Mesothelial cell of epicardium (in vitro differentiated cells): Measurements from ENCODE around the gene ADORA2A. TPM values are rescaled to one million over a fixed set of nuclear protein-coding genes. Genes with fewer than 3 reads are reported as not detected.

Source experiments
- DNase-seq, 2 experiments: peaks; one replicate each; pipeline ENCODE4 v3.0.0; 2021; ENCODE audit warnings: low spot score in 2 of 2; ENCODE audit not compliant: unreplicated experiment in 2 of 2
- H3K27ac Mint-ChIP-seq: 2 replicates; pipeline ENCODE4 v1.8.0; 2021; ENCODE audit warnings: mixed read lengths
- H3K27me3 Mint-ChIP-seq: 2 replicates; pipeline ENCODE4 v1.8.0; 2021; ENCODE audit warnings: low read depth, mixed read lengths
- H3K36me3 Mint-ChIP-seq: 2 replicates; pipeline ENCODE4 v1.8.0; 2021; ENCODE audit warnings: mixed read lengths
- H3K4me1 Mint-ChIP-seq: 2 replicates; pipeline ENCODE4 v1.8.0; 2021; ENCODE audit warnings: mixed read lengths
- H3K4me3 Mint-ChIP-seq: 2 replicates; pipeline ENCODE4 v1.8.0; 2021; ENCODE audit warnings: mild to moderate bottlenecking, moderate library complexity, mixed read lengths
- H3K9me3 Mint-ChIP-seq: 2 replicates; pipeline ENCODE4 v1.8.0; 2021; ENCODE audit warnings: mixed read lengths
- CTCF ChIP-seq: fragments of 200-600 bp; sonication (generic); IDR thresholded peaks from one replicate; pipeline ENCODE4 v1.5.0; 2021; ENCODE audit warnings: antibody characterized with exemption; ENCODE audit not compliant: unreplicated experiment
- total RNA-seq: library from RNA; stranded (reverse); gene quantifications from 3 replicates; pipeline ENCODE4 v1.2.1, GENCODE V29; 2021

The ADORA2A gene
- total RNA-seq, 1 donor from 2014 or later = 10.8 TPM

GRCh38 chr22:24404561-24405275 lies 22.7 kb upstream of the ADORA2A start:
- H3K36me3 Mint-ChIP-seq = peaks cover 11% of the 10 kb centered on the region
- no peaks in the 10 kb centered on the region for H3K9me3 Mint-ChIP-seq
- H3K4me3 Mint-ChIP-seq = no peak overlapping the region
- H3K4me1 Mint-ChIP-seq = peaks cover 79% of the 10 kb centered on the region
- H3K27me3 Mint-ChIP-seq = no peaks in the 10 kb centered on the region
- no peak for DNase-seq
- H3K27ac Mint-ChIP-seq = peak overlapping the region; percentile 89
- TF ChIP-seq CTCF = no peak

GRCh38 chr22:24405631-24406321 lies 21.6 kb upstream of the ADORA2A start:
- H3K9me3 Mint-ChIP-seq = no peaks in the 10 kb centered on the region
- peaks cover 70% of the 10 kb centered on the region for H3K4me1 Mint-ChIP-seq
- no peaks in the 10 kb centered on the region for H3K27me3 Mint-ChIP-seq
- no peak overlapping the region for H3K4me3 Mint-ChIP-seq
- TF ChIP-seq CTCF = no peak
- peaks cover 14% of the 10 kb centered on the region for H3K36me3 Mint-ChIP-seq
- H3K27ac Mint-ChIP-seq = peak overlapping the region; percentile 9
- DNase-seq = no peak

- no peak for TF ChIP-seq CTCF
- no peak overlapping the region for H3K4me3 Mint-ChIP-seq
- H3K9me3 Mint-ChIP-seq = no peaks in the 10 kb centered on the region
- H3K27me3 Mint-ChIP-seq = no peaks in the 10 kb centered on the region
- H3K36me3 Mint-ChIP-seq = peaks cover 17% of the 10 kb centered on the region
- DNase-seq = no peak
- peak overlapping the region; percentile 73 for H3K27ac Mint-ChIP-seq
- H3K4me1 Mint-ChIP-seq = peaks cover 61% of the 10 kb centered on the region
These were observed 20.8 kb upstream of the ADORA2A start for GRCh38 chr22:24406322-24407277.

GRCh38 chr22:24407278-24407665 lies 20.1 kb upstream of the ADORA2A start:
- TF ChIP-seq CTCF = no peak
- no peak for DNase-seq
- Mint-ChIP-seq H3K4me1 (peaks cover 55% of the 10 kb centered on the region), H3K27ac (peak overlapping the region; percentile 73), H3K36me3 (peaks cover 17% of the 10 kb centered on the region), H3K9me3 (no peaks in the 10 kb centered on the region), H3K27me3 (no peaks in the 10 kb centered on the region), H3K4me3 (peak overlapping the region; percentile 13)

GRCh38 chr22:24407884-24408283 lies 19.5 kb upstream of the ADORA2A start:
- Mint-ChIP-seq H3K27me3 (no peaks in the 10 kb centered on the region), H3K27ac (peak overlapping the region; percentile 8), H3K36me3 (peaks cover 17% of the 10 kb centered on the region), H3K9me3 (no peaks in the 10 kb centered on the region), H3K4me3 (no peak overlapping the region), H3K4me1 (peaks cover 49% of the 10 kb centered on the region)
- DNase-seq = no peak
- no peak for TF ChIP-seq CTCF
